K562 (cell line): ENCODE data around the gene KCNJ4. TPM values are rescaled to one million over a fixed set of nuclear protein-coding genes. Genes with fewer than 3 reads are reported as not detected.
"Not testable (repeated sequence)": the region's sequence is repeated elsewhere in the genome, so short reads cannot be mapped to it uniquely, and the experiment has no call there.

Experiments used
- ATAC-seq: fragments of 200-7000 bp; cut with Tn5 transposase; 3 replicates; pipeline ENCODE4 v1.9.1; 2020; ENCODE audit warnings: moderate library complexity
- BruUV-seq: library from RNA; stranded (reverse); fragments of 400-500 nt; replicated peaks from 2 replicates; lab custom pipeline; 2021; lab: Mats Ljungman, UMichigan
- CTCF ChIA-PET: fragments of 300-600 bp; formaldehyde crosslinking; extraction: SDS; loops from one replicate; lab custom pipeline; 2021; ENCODE audit warnings: low intra/inter-chr PET ratio; lab: Yijun Ruan, JAX
- POLR2A ChIA-PET: fragments of 300-600, 350-650 bp; sonication (Branson Sonifier 250); formaldehyde crosslinking; extraction: SDS; loops from one replicate; lab custom pipeline; 2021; ENCODE audit warnings: antibody characterized with exemption, inconsistent platforms; lab: Yijun Ruan, JAX
- DNase-seq, 4 experiments: peaks; one replicate each; pipeline versions ENCODE4 v3.0.0 to v3.0.0-alpha.2; 2011 to 2018; ENCODE audit warnings: low spot score in 3 of 4, mixed read lengths in 3 of 4; ENCODE audit errors: extremely low read depth in 1 of 4
- FAIRE-seq: peaks from 2 replicates; lab custom pipeline; 2011; peaks lifted over from hg19 to GRCh38; lab: Jason Lieb, UNC
- H2AFZ ChIP-seq: 2 replicates; pipeline ENCODE4 v1.6.0; 2011; ENCODE audit warnings: low read depth, low read length, control low read depth, inconsistent platforms
- H3K27ac ChIP-seq: fragments of 200-600 bp; 3 replicates; pipeline ENCODE4 v1.8.0; 2011; ENCODE audit warnings: low read depth, mild to moderate bottlenecking, control low read depth, inconsistent platforms, low read length, moderate library complexity, mixed read lengths; ENCODE audit errors: extremely low read depth
- H3K27me3 ChIP-seq, 2 experiments: fragments of 300-600 bp in 1 of 2; 2 replicates in 1 of 2; 3 replicates in 1 of 2; pipeline versions ENCODE4 v1.6.0 to v1.8.0; 2011; ENCODE audit warnings: inconsistent platforms in 2 of 2, low read length in 2 of 2, mild to moderate bottlenecking in 1 of 2, mixed read lengths in 1 of 2, moderate library complexity in 1 of 2; ENCODE audit not compliant: control insufficient read depth in 2 of 2, insufficient read depth in 2 of 2
- H3K36me3 ChIP-seq: fragments of 300-600 bp; 3 replicates; pipeline ENCODE4 v1.8.0; 2011; ENCODE audit warnings: mild to moderate bottlenecking, low read length, inconsistent platforms; ENCODE audit not compliant: control insufficient read depth, insufficient read depth
- H3K4me1 ChIP-seq, 2 experiments: fragments of 200-600 bp in 1 of 2; replicated peaks in 1 of 2; 2 replicates in 1 of 2; 3 replicates in 1 of 2; pipeline versions ENCODE4 v1.5.1 to v1.8.0; 2011; ENCODE audit warnings: inconsistent platforms in 2 of 2, low read length in 2 of 2, mild to moderate bottlenecking in 1 of 2, mixed read lengths in 1 of 2, moderate library complexity in 1 of 2; ENCODE audit not compliant: control insufficient read depth in 2 of 2, insufficient read depth in 2 of 2
- H3K4me2 ChIP-seq: 2 replicates; pipeline ENCODE4 v1.6.1; 2011; ENCODE audit warnings: low read length, control low read depth, inconsistent platforms, mixed read lengths; ENCODE audit not compliant: insufficient read depth
- H3K4me3 ChIP-seq: fragments of 200-600 bp; sonication (generic), shearing (Covaris generic); 2 replicates; pipeline ENCODE4 v1.5.1; 2016; ENCODE audit warnings: control low read depth, inconsistent platforms
- H3K79me2 ChIP-seq: fragments of 200-600 bp; 3 replicates; pipeline ENCODE4 v1.8.0; 2011; ENCODE audit warnings: low read length, inconsistent platforms; ENCODE audit not compliant: control insufficient read depth, insufficient read depth
- H3K9ac ChIP-seq, 2 experiments: 2 replicates each; pipeline versions ENCODE4 v1.6.0 to v1.6.1; 2011; ENCODE audit warnings: low read depth in 2 of 2, low read length in 2 of 2, control low read depth in 1 of 2, inconsistent platforms in 1 of 2, mild to moderate bottlenecking in 1 of 2, mixed read lengths in 1 of 2; ENCODE audit not compliant: insufficient read depth in 1 of 2
- H3K9me1 ChIP-seq: one replicate; pipeline ENCODE4 v1.6.0; 2011; ENCODE audit warnings: inconsistent platforms, mild to moderate bottlenecking, low read length, moderate library complexity; ENCODE audit not compliant: control insufficient read depth, insufficient read depth
- H3K9me3 ChIP-seq: replicated peaks from 2 replicates; pipeline ENCODE4 v1.5.1; 2011; ENCODE audit warnings: low read depth, low read length, inconsistent platforms; ENCODE audit not compliant: control insufficient read depth, insufficient read depth
- H4K20me1 ChIP-seq: replicated peaks from 2 replicates; pipeline ENCODE4 v1.6.1; 2011; ENCODE audit warnings: low read length, inconsistent platforms, mixed read lengths; ENCODE audit not compliant: control insufficient read depth, insufficient read depth
- POLR2A ChIP-seq: fragments of 450-650 bp; conservative IDR thresholded peaks from 2 replicates; pipeline ENCODE4 v1.6.1; 2016
- ZFX ChIP-seq: sonication (generic); formaldehyde crosslinking; IDR thresholded peaks from 2 replicates; pipeline ENCODE4 v1.8.0; 2022; ENCODE audit warnings: mild to moderate bottlenecking, missing genetic modification reagents, moderate library complexity
- WGBS: fragments of 100-300 bp; shearing (Covaris generic); methylation state at CpG from one replicate; pipeline ENCODE4 v1.1.6; 2016; ENCODE audit warnings: low coverage, mixed read lengths; ENCODE audit not compliant: insufficient coverage; ENCODE audit errors: missing lambda C conversion rate; 5-methylcytosine and 5-hydroxymethylcytosine counted together
- in situ Hi-C: fragments of 300-500 bp; cut with MboI; formaldehyde crosslinking; loops from 4 replicates; pipeline ENCODE4 v1.15.0; 2018; ENCODE audit warnings: inconsistent platforms, mixed read lengths
- intact Hi-C: fragments of 100-400 bp; cut with micrococcal nuclease; formaldehyde crosslinking; loops from 2 replicates; pipeline ENCODE4 v1.14.2; 2022
- polyA plus RNA-seq, 8 experiments: library from polyadenylated mRNA; depleted of rRNA in 4 of 8; stranded (reverse) in 5 of 8; unstranded in 3 of 8; fragments of >200 nt; fragmentation: Nextera tagmentation in 2 of 8; fragmentation: Illumina TruSeq in 1 of 8; extraction: Ambion mirVana in 2 of 8; extraction: Trizol in 1 of 8; gene quantifications; 2 replicates each; pipeline versions ENCODE4 v1.2.1 to v1.2.3, GENCODE V29; 2011 to 2014; ENCODE audit warnings: inconsistent platforms in 1 of 8, missing spikeins in 1 of 8
- total RNA-seq, 7 experiments: library from RNA; depleted of rRNA in 6 of 7; stranded (reverse); fragments of >200 nt in 6 of 7; fragmentation: Illumina TruSeq in 2 of 7; extraction: Trizol in 2 of 7; gene quantifications; 2 replicates each; pipeline versions ENCODE4 v1.2.1 to v1.2.3, GENCODE V29; 2011 to 2021; ENCODE audit warnings: low replicate concordance in 1 of 7
- TF ChIP-seq, protein P1 (sequence below), 2 experiments: fragments of 450-650 bp; IDR thresholded peaks; 2 replicates each; pipeline ENCODE4 v1.6.1; 2016

KCNJ4 gene
- total and polyA plus RNA-seq, 9 of the 15 experiments (the other 6 are each of a cell fraction or from before 2014, with no cell fraction given) = 0.07 to 0.55 (median 0.09) TPM; not detected in 4

DNA sequence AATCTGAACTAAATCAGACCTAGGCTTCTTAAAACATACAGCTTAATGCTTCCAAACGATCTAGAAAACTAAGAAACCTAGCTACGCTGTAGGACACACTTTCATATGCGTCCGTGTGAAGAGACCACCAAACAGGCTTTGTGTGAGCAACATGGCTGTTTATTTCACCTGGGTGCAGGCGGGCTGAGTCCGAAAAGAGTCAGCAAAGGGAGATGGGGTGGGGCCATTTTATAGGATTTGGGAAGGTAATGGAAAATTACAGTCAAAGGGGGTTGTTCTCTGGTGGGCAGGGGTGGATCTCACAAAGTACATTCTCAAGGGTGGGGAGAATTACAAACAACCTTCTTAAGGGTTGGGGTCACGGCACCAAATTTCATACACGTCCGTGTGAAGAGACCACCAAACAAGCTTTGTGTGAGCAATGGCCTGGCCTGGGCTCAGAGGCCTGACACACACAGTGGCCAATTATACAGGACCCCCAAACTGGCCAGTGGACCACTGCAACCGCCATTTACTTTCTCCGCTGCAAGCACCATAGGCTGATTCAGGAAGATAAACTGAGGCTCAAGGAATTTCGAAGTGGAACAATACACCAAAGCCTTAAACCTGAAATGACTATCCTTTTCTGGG is 58.4 kb downstream of the KCNJ4 start:
- FAIRE-seq, in situ Hi-C loops, intact Hi-C loops, CTCF ChIA-PET, H3K27me3 ChIP-seq, H3K9me1 ChIP-seq, H4K20me1 ChIP-seq, H2AFZ ChIP-seq, ATAC-seq, POLR2A ChIA-PET, H3K9me3 ChIP-seq, H3K4me1 ChIP-seq, H3K36me3 ChIP-seq: not testable (repeated sequence)
- peak in 1 of 4 experiments; percentile 6 for DNase-seq
- BruUV-seq = TSS peak; percentile 26
- H3K79me2 ChIP-seq = peaks cover 61% of the 10 kb centered on the region
- peak overlapping the region; percentile 75 to 87; a peak in 3 of 4 replicates for H3K9ac ChIP-seq
- H3K4me2 ChIP-seq = peak overlapping the region; percentile 78
- TF ChIP-seq, protein P1, sequence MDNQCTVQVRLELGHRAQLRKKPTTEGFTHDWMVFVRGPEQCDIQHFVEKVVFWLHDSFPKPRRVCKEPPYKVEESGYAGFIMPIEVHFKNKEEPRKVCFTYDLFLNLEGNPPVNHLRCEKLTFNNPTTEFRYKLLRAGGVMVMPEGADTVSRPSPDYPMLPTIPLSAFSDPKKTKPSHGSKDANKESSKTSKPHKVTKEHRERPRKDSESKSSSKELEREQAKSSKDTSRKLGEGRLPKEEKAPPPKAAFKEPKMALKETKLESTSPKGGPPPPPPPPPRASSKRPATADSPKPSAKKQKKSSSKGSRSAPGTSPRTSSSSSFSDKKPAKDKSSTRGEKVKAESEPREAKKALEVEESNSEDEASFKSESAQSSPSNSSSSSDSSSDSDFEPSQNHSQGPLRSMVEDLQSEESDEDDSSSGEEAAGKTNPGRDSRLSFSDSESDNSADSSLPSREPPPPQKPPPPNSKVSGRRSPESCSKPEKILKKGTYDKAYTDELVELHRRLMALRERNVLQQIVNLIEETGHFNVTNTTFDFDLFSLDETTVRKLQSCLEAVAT (IDR thresholded peaks at IDR 0.05) = 0 out of 4 replicates have a peak, but pooled peaks of 1 of the 2 experiments have one; percentile 31
- TF ChIP-seq ZFX (CRISPR knock-in tag) (peak; percentile 21; the same call in 1 of the 2 replicates), POLR2A (0 out of 2 replicates have a peak, but pooled peaks have one; percentile 19)
- H3K4me3 ChIP-seq = peak overlapping the region; percentile 60
- H3K27ac ChIP-seq = peak overlapping the region; percentile 85
- WGBS = 7% methylated on average over 12 of the region's 12 CpGs

DNA sequence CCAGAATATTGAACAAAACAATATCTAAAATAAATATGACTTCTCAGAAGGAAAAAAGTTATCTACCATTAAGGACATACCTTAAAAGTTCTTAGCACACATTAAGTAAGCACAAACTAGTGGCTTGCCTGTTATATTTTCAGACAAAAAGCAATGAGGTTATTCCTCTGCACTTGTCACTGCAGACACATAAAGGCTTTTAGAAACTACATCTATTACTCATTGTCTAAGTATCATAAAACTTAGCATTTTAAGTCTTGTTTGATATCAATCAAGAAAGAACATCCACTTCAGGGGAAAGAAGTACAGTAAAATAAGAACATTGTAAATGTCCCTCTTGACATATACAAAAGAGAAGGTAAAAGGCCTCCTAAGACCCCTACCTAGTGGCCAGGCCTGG is 59.1 kb downstream of the KCNJ4 start:
- in situ Hi-C loops, H4K20me1 ChIP-seq, POLR2A ChIA-PET, H3K9me1 ChIP-seq, H3K27me3 ChIP-seq, H2AFZ ChIP-seq, BruUV-seq, H3K9me3 ChIP-seq, intact Hi-C loops, DNase-seq, CTCF ChIA-PET, H3K36me3 ChIP-seq, H3K4me1 ChIP-seq, FAIRE-seq: not testable (repeated sequence)
- ATAC-seq = peak; percentile 8; the same call in 2 of the 3 replicates
- Histone ChIP-seq H3K79me2 (peaks cover 67% of the 10 kb centered on the region), H3K4me3 (peak overlapping the region; percentile 60), H3K27ac (peak overlapping the region; percentile 85; the same call in 2 of the 3 replicates), H3K9ac (peak overlapping the region in 1 of 2 experiments; percentile 75; a peak in 2 of 4 replicates), H3K4me2 (peak overlapping the region; percentile 78)
